ENCODE data around the gene CDH4. TPM values are rescaled to one million over a fixed set of nuclear protein-coding genes. Genes with fewer than 3 reads are reported as not detected.
"Not testable (repeated sequence)": the region's sequence is repeated elsewhere in the genome, so short reads cannot be mapped to it uniquely, and the experiment has no call there.

CDH4 gene
- polyA plus RNA-seq, 1 donor: 1.2 TPM

GRCh38 chr20:61839223-61839911 lies 587.3 kb downstream of the CDH4 start:
- no peak for DNase-seq (ENCODE audit: low read depth)

GRCh38 chr20:61839912-61840778 lies 588.1 kb downstream of the CDH4 start:
- no peak for DNase-seq (ENCODE audit: low read depth)

- no peak for DNase-seq (ENCODE audit: low read depth)
Measured at GRCh38 chr20:61840779-61841455, 588.9 kb downstream of the CDH4 start.

GRCh38 chr20:61841551-61841950 lies 589.5 kb downstream of the CDH4 start:
- DNase-seq (ENCODE audit: low read depth): no peak

GRCh38 chr20:61841966-61842365 lies 589.9 kb downstream of the CDH4 start:
- no peak for DNase-seq (ENCODE audit: low read depth)

- no peak for DNase-seq (ENCODE audit: low read depth)
Measured at GRCh38 chr20:61844621-61845020, 592.6 kb downstream of the CDH4 start.

GRCh38 chr20:61845233-61845671 lies 593.2 kb downstream of the CDH4 start:
- DNase-seq (ENCODE audit: low read depth): no peak

GRCh38 chr20:61846074-61846473 lies 594.0 kb downstream of the CDH4 start:
- no peak for DNase-seq (ENCODE audit: low read depth)

- no peak for DNase-seq (ENCODE audit: low read depth)
Measured at GRCh38 chr20:61846741-61847419, 594.8 kb downstream of the CDH4 start.

- no peak for DNase-seq (ENCODE audit: low read depth)
Measured at GRCh38 chr20:61847420-61847748, 595.3 kb downstream of the CDH4 start.

- no peak for DNase-seq (ENCODE audit: low read depth)
Measured at GRCh38 chr20:61847986-61848385, 595.9 kb downstream of the CDH4 start.

- DNase-seq (ENCODE audit: low read depth): no peak
Measured at GRCh38 chr20:61848851-61849250, 596.8 kb downstream of the CDH4 start.

GRCh38 chr20:61849376-61849775 lies 597.3 kb downstream of the CDH4 start:
- no peak for DNase-seq (ENCODE audit: low read depth)

GRCh38 chr20:61849822-61850221 lies 597.8 kb downstream of the CDH4 start:
- no peak for DNase-seq (ENCODE audit: low read depth)

- no peak for DNase-seq (ENCODE audit: low read depth)
Measured at GRCh38 chr20:61850457-61850856, 598.4 kb downstream of the CDH4 start.

GRCh38 chr20:61850926-61851900 lies 599.2 kb downstream of the CDH4 start:
- no peak for DNase-seq (ENCODE audit: low read depth)

GRCh38 chr20:61852268-61853072 lies 600.4 kb downstream of the CDH4 start:
- DNase-seq (ENCODE audit: low read depth): no peak

- no peak for DNase-seq (ENCODE audit: low read depth)
Measured at GRCh38 chr20:61853073-61854005, 601.3 kb downstream of the CDH4 start.

- not testable (repeated sequence) for DNase-seq (ENCODE audit: low read depth)
Measured at GRCh38 chr20:61854538-61854937, 602.5 kb downstream of the CDH4 start.

Data from forelimb muscle (tissue), 1 donor.